GM19035 (cell line): ENCODE measurements around the gene ZFHX3.

ENCODE experiments used
- ATAC-seq: cut with Tn5 transposase; IDR thresholded peaks from one replicate; pipeline ENCODE4 v1.9.1; 2021; ENCODE audit not compliant: unreplicated experiment

ZFHX3 gene

GRCh38 chr16:72983241-72983640 lies 64.7 kb downstream of the ZFHX3 start:
- ATAC-seq = no peak

DNA sequence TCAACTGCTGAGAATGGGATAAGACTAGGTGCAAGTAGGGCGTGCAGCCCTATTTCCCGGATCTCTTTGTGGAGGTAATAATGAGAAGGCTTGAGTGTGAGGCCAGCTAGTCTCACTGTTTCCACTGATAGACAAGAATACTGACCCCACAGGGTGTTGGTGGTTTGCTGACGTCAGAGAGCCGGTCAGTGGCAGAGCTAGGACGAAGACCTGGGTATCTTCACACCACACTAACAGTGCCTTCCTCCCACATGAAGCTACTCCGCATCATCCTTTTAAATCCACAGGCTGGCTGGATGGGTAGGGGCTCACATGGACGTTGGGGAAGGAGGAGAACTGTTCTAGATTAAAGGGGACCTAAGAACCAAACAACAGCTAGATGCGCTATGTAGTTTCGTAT lies 68.0 kb downstream of the ZFHX3 start:
- ATAC-seq = no peak

DNA sequence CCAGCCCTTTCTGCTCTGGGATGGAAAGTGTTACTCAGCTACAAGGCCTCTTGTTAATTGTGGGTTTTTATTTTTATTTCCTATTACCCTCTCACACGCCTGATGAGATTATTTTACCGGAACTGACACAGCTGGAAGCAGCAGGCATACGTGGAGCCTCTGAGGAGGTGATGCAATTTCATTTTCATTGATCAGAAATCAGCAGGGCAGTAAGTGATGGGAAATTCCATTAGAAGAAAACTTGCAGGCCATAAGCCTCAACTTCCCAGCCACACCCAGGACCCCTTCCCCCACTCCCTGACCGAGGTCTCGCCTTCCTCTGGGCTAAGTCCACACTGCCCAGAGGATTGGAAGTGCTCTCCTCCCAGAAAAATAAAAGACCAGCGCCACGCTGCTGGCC lies 69.7 kb downstream of the ZFHX3 start:
- ATAC-seq = no peak

DNA sequence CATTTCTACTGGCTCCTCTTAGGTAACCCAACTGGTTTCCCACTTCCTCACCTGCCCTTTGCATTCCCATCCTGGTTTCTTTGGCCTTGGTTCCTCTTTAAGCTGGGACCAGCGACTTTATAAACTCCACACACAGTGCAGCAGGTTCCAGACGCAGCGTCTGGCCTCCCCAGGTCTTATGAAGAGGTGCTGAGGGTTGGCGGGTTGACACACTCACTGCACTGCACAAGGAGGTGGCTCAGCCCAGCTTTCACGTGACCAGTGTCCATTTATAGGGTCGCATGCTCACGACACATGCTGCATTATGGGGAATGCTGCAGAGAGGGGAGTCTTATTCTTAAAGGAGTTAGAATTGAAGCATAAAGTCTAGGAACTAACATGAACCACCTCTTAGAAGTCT lies 70.8 kb downstream of the ZFHX3 start:
- ATAC-seq = no peak

- ATAC-seq = no peak
Measured at GRCh38 chr16:72976438-72977064, 71.4 kb downstream of the ZFHX3 start.

- ATAC-seq = no peak
Measured at GRCh38 chr16:72975809-72976437, 72.0 kb downstream of the ZFHX3 start.

GRCh38 chr16:72974142-72974769 lies 73.7 kb downstream of the ZFHX3 start:
- ATAC-seq = no peak

DNA sequence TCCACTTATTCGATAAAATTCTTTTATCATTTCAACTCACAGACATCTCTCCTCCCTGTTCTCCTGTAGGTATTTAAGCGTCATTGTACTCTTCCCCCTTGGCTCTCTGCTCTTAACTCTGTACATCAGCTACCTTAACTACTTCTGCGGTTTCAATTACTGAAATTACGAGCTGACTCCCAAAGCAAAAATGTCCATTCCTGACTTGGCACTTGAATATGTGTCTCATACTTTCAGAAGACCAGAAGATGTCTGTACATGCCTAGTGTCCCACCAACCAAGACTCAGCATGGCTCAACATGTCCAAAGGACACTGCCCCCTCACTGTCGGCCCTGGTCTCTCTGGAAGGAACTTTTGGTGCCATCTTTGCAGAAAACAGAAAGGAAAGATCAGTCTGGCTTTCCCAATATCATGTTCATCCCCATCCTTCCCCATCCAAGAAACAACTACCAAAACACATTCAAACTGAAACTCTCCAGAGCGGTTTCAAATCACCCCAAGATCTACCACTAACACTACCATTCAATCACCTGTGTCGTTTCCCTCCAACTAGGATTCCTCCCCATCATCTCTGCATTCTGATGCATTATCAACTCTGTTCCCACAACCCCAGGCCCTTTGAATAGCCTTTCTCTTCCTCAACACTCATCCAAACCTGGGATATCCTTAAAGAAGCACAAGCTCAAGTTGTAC lies 74.9 kb downstream of the ZFHX3 start:
- ATAC-seq = no peak

- no peak for ATAC-seq
Measured at GRCh38 chr16:72971370-72971769, 76.6 kb downstream of the ZFHX3 start.

DNA sequence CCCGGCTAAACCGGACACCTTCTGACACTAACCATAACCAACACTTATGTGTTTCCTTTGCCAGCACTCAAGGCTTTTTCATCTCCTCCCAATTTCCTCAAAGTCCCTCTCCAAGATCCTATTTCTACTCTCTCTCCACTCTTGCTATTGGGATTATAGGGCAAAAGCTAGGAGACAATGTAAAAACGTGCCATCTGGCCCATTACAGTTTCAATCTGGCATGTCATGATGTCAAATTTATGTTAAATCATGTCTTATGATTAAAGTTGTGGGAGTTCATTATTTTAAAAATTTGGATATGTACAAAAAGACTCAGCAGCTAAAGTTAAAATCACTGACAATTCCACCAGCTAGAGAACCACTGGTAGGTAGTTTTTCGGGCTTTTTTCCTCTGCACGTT lies 77.3 kb downstream of the ZFHX3 start:
- ATAC-seq = no peak

DNA sequence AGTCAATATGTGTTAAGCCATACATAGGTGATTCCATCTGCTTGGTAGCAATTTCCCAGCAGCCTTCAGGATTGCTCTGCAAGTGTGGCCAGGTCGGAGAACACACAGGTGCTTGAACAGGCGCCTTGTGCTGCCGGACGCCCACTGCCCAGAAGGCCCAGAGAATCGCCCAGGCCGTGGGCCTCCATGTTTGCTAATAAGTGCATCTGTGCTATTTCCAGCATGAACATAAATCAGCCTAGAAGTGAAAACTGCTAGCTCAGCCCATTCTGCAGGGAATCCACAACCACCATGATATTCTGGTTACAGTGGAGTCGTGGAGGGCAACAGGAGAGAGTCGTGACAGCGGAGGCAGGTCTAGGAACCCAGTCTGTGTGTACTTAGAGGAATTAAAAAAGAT lies 78.1 kb downstream of the ZFHX3 start:
- no peak for ATAC-seq

- no peak for ATAC-seq
Measured at GRCh38 chr16:72969146-72969545, 78.8 kb downstream of the ZFHX3 start.

GRCh38 chr16:72967941-72968340 lies 80.0 kb downstream of the ZFHX3 start:
- no peak for ATAC-seq

GRCh38 chr16:72963533-72964315 lies 84.2 kb downstream of the ZFHX3 start:
- ATAC-seq = no peak

DNA sequence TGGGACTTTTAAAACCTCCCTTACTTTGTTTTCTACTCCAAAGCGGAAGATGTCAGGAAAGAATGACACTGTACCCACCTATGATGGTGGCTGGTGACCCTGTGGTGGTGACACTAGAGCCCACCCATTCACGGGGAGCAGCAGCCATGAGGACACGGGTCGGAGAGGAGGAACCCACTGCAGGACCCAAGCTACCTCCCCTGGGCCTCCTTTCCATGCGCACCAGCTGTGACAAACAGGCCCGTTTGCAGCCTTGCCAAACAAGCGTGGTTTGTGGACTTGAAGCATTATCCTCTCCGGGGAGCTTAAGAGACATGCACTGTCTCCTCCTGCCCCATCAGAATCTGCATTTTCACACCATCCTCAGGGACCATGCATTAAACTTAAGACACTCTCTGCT lies 85.6 kb downstream of the ZFHX3 start:
- ATAC-seq = no peak

DNA sequence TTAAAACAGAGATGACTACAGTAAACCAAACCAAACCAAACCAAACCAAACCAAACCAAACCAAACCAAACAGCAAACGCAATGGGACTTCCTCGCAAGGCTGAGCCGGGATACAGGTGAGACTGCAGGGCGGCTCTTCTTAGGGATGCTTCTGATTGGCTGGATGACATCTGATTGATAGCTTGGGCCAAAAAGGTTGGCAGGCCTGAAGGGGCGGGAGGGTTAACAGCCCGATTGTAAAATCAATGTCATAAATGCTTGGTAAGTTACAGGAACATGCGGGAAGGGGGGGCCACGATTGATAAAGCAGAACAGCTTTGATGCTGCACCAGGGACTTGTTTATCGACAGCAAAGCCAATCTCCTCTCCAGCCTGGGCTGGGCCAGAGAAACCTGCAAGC lies 86.1 kb downstream of the ZFHX3 start:
- no peak for ATAC-seq

DNA sequence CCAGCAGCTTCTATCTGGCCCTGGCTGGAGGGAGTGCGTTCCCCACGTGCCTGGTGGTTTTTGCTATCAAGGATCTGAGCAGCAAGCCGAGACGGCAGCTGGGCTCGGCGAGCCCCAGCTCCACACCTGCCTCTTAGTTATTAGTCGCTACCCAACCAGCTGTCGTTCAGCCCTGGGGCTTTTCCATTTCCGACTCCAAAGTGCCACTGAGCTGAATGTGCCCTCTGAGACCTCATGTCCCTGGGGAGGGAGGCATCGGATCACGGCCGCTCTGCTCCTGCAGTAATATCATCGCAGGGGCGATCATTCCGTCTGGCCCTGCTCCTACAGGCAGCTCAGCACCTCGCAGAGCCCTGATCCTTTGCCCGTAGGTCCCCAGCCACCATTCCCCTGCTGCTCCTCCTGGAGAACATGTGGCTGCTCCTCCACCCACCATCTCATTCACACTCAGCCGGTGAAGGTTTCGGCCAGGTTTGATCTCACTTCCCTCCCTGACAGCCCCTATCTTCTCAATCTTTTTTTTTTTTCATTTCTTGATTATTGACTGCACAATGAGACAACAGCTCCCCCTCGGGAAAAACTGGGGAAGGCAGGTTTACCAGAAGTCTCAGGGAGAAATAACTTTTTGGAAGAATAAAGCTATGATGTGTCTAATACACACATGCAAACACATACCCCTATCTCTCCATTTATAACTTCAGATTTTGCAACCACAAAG lies 86.7 kb downstream of the ZFHX3 start:
- ATAC-seq = no peak

DNA sequence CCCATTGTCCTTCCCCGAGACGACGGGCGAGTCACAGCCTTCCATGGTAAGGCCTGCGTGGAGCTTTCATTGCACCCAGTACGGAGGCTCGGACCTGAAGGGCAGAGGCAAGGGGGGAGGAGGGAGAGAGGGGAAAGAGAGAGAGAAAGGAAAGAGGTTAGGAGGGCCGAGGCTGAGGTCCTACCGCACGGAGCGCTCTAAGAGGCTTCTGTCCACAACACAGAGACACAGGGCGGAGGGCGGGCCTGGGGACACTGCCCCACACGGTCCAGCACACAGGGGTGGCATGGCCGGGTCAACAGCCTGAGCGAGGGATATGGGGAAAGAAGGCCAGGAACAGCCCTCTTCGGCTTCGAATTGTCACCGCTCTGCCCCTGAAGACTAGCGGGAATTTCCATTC lies 87.8 kb downstream of the ZFHX3 start:
- ATAC-seq = no peak

DNA sequence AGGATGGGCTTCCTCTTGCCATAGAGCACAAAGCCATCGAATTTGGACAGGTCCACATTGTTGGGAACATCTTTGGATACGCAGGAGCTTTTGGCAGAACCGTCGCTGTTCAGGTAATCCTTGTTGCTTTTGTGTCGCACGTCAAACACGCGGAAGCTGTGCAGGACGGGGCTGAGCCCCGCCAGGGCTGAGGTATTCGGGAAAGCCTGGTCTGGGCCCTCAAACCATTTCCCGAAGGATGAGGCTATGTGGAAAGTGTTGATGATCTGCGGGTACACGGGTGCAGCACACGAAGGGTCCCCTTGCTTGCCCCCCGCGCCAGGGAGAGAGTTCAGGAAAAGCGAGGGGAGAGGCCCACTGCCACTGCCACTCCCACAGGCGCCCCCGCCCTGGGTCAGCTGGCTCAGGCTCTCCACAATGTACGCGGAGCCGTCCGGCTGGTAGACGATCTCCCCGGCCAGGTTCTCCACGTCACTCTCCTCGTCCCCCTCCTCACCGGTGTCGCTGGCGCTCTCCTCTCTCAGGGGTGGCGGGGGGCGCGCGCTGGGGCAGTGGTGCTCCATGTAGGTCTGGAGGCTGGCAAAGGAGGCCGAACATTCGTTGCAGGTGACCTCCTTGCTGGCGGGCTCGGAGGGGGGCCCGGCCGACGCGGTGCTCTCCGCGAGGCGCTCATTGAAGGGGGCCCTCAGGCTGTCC lies 88.5 kb downstream of the ZFHX3 start:
- ATAC-seq = no peak

DNA sequence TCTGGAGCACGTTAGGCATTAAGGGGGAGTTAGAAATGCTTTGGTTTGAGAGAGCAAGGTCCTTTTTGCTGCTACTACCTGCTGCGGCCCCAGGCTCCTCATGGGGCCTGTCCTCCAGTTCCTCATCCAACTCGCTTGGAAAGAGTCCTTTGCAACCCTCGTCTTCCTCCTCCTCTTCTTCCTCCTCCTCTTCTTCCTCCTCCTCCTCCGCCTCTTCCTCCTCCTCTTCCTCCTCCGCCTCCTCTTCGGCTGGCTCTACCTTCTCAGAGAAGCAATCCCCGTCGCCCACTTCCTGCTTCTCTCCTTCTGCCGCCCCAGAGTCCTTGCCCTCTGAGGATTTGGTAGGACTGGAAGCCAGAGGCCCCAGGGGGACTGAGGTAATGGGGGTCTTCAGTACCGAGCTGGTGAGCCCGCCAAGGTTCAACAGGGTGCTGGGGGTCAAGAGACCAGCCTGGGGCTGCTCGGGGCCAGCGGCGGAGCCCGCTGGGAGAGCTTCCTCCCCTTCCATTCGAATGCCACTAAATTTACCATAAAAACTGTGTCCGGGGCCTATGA lies 89.3 kb downstream of the ZFHX3 start:
- no peak for ATAC-seq
